ENCODE measurements around the gene ARHGAP26.

DNA sequence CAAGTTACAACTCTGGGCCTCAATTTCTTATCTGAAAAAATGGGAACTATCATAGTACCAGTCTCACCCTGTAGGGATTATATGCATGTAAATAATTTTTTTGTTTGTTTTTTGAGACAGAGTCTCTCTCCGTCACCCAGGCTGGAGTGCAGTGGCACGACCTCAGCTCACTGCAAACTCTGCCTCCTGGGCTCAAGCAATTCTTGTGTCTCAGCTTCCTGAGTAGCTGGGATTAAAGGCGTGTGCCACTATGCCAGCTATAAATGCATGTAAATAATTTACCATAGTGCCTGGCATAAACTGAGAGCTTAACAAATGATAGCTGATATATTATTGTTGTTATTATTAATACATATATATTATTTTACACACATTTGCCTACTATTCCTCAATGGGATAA, 3.0 kb upstream of the ARHGAP26 start:
- TF ChIP-seq, protein P1, sequence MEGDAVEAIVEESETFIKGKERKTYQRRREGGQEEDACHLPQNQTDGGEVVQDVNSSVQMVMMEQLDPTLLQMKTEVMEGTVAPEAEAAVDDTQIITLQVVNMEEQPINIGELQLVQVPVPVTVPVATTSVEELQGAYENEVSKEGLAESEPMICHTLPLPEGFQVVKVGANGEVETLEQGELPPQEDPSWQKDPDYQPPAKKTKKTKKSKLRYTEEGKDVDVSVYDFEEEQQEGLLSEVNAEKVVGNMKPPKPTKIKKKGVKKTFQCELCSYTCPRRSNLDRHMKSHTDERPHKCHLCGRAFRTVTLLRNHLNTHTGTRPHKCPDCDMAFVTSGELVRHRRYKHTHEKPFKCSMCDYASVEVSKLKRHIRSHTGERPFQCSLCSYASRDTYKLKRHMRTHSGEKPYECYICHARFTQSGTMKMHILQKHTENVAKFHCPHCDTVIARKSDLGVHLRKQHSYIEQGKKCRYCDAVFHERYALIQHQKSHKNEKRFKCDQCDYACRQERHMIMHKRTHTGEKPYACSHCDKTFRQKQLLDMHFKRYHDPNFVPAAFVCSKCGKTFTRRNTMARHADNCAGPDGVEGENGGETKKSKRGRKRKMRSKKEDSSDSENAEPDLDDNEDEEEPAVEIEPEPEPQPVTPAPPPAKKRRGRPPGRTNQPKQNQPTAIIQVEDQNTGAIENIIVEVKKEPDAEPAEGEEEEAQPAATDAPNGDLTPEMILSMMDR (IDR thresholded peaks at IDR 0.05): no peak
- no peak for TF ChIP-seq POLR2A (IDR thresholded peaks at IDR 0.05)

Data from lower leg skin (tissue), 3 donors.